ENCODE results near the gene CKB. TPM values are rescaled to one million over a fixed set of nuclear protein-coding genes. Genes with fewer than 3 reads are reported as not detected.

CKB gene
- total RNA-seq, 1 donor from 2014 or later, result 8.6 TPM

GRCh38 chr14:103560691-103561090 is 38.1 kb upstream of the CKB start:
- Mint-ChIP-seq H3K27ac (no peak overlapping the region), H3K27me3 (no peaks in the 10 kb centered on the region), H3K4me3 (peak overlapping the region; percentile 88), H3K4me1 (peaks cover 53% of the 10 kb centered on the region), H3K36me3 (ENCODE audit: low read depth) (peaks cover 45% of the 10 kb centered on the region), H3K9me3 (no peaks in the 10 kb centered on the region)
- TF ChIP-seq CTCF (IDR thresholded peaks at IDR 0.05), result no peak
- no peak for ATAC-seq (ENCODE audit: low read depth)
- DNase-seq, result no peak
- ChIA-PET POLR2A (interaction anchor here (0.6 to 2.1 kb wide), 2 partner anchors 33 to 287 kb away, joined by 6 to 15 read pairs; partner anchors contain the start of gene PPP1R13B), CTCF (interaction anchor here (1.6 kb wide), 1 partner anchor 39 kb away, joined by 7 read pairs; no protein-coding TSS in a partner anchor)
- intact Hi-C loops (cut with micrococcal nuclease), result loop anchor here (10.0 kb wide), 1 partner anchor 284 kb away; the partner anchor contains the start of gene PPP1R13B

DNA sequence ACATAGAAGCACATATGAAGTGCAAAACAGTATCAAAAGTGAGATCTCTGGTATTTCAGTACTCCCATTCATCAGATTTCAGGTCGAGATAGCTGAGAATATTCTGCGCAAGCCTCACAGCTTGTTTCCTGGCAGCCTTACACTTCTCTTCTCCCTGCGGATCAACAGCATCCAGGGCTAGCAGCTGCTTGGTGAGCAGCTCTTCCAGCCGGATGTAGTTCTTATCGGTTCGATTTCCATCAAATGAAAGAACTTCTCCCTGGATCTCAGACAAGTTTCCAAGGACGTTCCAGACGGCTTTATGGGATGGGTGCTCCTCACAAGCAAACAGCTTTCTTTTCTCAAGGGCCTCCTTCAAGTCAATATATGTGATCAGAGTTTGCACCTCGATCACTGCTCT is 37.1 kb upstream of the CKB start:
- peaks cover 52% of the 10 kb centered on the region for H3K4me1 Mint-ChIP-seq
- intact Hi-C loops (cut with micrococcal nuclease), result loop anchor here (10.0 kb wide), 1 partner anchor 285 kb away; the partner anchor contains the start of gene PPP1R13B
- H3K27me3 Mint-ChIP-seq, result no peaks in the 10 kb centered on the region
- TF ChIP-seq CTCF (IDR thresholded peaks at IDR 0.05), result no peak
- H3K9me3 Mint-ChIP-seq, result no peaks in the 10 kb centered on the region
- ATAC-seq (ENCODE audit: low read depth) (no peak), DNase-seq (no peak)
- H3K36me3 Mint-ChIP-seq (ENCODE audit: low read depth), result peaks cover 49% of the 10 kb centered on the region
- ChIA-PET CTCF (no interaction called here), POLR2A (interaction anchor here (0.6 to 1.1 kb wide), 3 partner anchors 64 to 1470 kb away, joined by 4 to 6 read pairs (median 4); partner anchors contain the start of gene PPP1R13B)
- H3K27ac Mint-ChIP-seq, result peak overlapping the region; percentile 21
- no peak overlapping the region for H3K4me3 Mint-ChIP-seq

GRCh38 chr14:103558071-103558882 is 35.6 kb upstream of the CKB start:
- TF ChIP-seq CTCF (IDR thresholded peaks at IDR 0.05), result no peak
- H3K27ac Mint-ChIP-seq, result no peak overlapping the region
- peaks cover 50% of the 10 kb centered on the region for H3K36me3 Mint-ChIP-seq (ENCODE audit: low read depth)
- POLR2A ChIA-PET, result interaction anchor here (0.5 to 1.6 kb wide), 2 partner anchors 31 to 65 kb away, joined by 4 to 6 read pairs; no protein-coding TSS in a partner anchor
- peaks cover 41% of the 10 kb centered on the region for H3K4me1 Mint-ChIP-seq
- H3K9me3 Mint-ChIP-seq, result no peaks in the 10 kb centered on the region
- DNase-seq (no peak), ATAC-seq (ENCODE audit: low read depth) (no peak)
- intact Hi-C loops (cut with micrococcal nuclease), result no loop called here
- H3K4me3 Mint-ChIP-seq, result no peak overlapping the region
- H3K27me3 Mint-ChIP-seq, result no peaks in the 10 kb centered on the region
- CTCF ChIA-PET, result interaction anchor here (1.0 to 1.7 kb wide), 4 partner anchors 11 to 122 kb away, joined by 3 to 5 read pairs (median 4); no protein-coding TSS in a partner anchor

GRCh38 chr14:103556946-103557758 is 34.5 kb upstream of the CKB start:
- DNase-seq (no peak), ATAC-seq (ENCODE audit: low read depth) (no peak)
- POLR2A ChIA-PET, result interaction anchor here (1.6 kb wide), 1 partner anchor 30 kb away, joined by 6 read pairs; no protein-coding TSS in a partner anchor
- H3K27me3 Mint-ChIP-seq, result no peaks in the 10 kb centered on the region
- CTCF ChIA-PET, result interaction anchor here (1.5 to 1.7 kb wide), 3 partner anchors 36 to 123 kb away, joined by 5 read pairs; no protein-coding TSS in a partner anchor
- peaks cover 39% of the 10 kb centered on the region for H3K4me1 Mint-ChIP-seq
- no peak overlapping the region for H3K27ac Mint-ChIP-seq
- intact Hi-C loops (cut with micrococcal nuclease), result no loop called here
- H3K4me3 Mint-ChIP-seq, result no peak overlapping the region
- H3K36me3 Mint-ChIP-seq (ENCODE audit: low read depth), result peaks cover 54% of the 10 kb centered on the region
- no peaks in the 10 kb centered on the region for H3K9me3 Mint-ChIP-seq
- no peak for TF ChIP-seq CTCF (IDR thresholded peaks at IDR 0.05)
